Skeletal muscle satellite cell (primary cell): Measurements from ENCODE around the gene JPH3.
"Not testable (repeated sequence)": the region's sequence is repeated elsewhere in the genome, so short reads cannot be mapped to it uniquely, and the experiment has no call there.

Experiments
- H3K27me3 ChIP-seq: 2 replicates; pipeline ENCODE4 v1.7.0; 2013; ENCODE audit warnings: low read length; ENCODE audit not compliant: control insufficient read depth, insufficient read depth
- H3K36me3 ChIP-seq: 2 replicates; pipeline ENCODE4 v1.7.0; 2013; ENCODE audit warnings: mild to moderate bottlenecking, control low read depth, low read length; ENCODE audit not compliant: insufficient read depth
- H3K4me1 ChIP-seq: 2 replicates; pipeline ENCODE4 v1.7.0; 2013; ENCODE audit warnings: low read length; ENCODE audit not compliant: control insufficient read depth, insufficient read depth
- H3K4me2 ChIP-seq: 2 replicates; pipeline ENCODE4 v1.7.0; 2013; ENCODE audit warnings: mild to moderate bottlenecking, low read length
- H3K4me3 ChIP-seq: 2 replicates; pipeline ENCODE4 v1.7.0; 2013; ENCODE audit warnings: low read length
- H3K9ac ChIP-seq: 2 replicates; pipeline ENCODE4 v1.7.0; 2013; ENCODE audit warnings: mild to moderate bottlenecking, low read depth, low read length, moderate library complexity
- H3K9me3 ChIP-seq: replicated peaks from 2 replicates; pipeline ENCODE4 v1.7.0; 2013; ENCODE audit warnings: mild to moderate bottlenecking, control low read depth, low read length

The JPH3 gene

DNA sequence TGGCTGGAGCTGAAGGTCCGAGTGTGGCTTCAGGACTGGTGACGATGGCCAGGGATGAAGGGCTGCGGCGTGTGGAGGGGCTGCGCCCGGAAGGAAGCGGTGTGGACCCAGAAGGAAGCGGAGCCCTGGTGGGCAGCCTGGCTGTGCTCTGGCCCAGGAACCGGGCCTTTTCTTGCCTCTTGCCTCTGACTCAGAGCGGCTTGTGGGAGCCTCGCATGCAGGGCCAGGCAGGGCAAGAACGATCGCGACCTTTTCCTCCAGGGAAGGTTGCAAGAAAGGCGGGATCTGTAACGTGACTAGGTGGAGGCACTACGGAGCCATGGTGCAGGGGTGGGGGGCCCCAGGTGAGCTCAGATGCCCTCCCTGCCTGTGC is 78.0 kb downstream of the JPH3 start:
- Histone ChIP-seq H3K4me1 (peaks cover 8% of the 10 kb centered on the region), H3K4me3 (no peak overlapping the region), H3K4me2 (no peak overlapping the region), H3K27me3 (peaks cover 64% of the 10 kb centered on the region), H3K36me3 (no peaks in the 10 kb centered on the region), H3K9me3 (no peaks in the 10 kb centered on the region), H3K9ac (no peak overlapping the region)

DNA sequence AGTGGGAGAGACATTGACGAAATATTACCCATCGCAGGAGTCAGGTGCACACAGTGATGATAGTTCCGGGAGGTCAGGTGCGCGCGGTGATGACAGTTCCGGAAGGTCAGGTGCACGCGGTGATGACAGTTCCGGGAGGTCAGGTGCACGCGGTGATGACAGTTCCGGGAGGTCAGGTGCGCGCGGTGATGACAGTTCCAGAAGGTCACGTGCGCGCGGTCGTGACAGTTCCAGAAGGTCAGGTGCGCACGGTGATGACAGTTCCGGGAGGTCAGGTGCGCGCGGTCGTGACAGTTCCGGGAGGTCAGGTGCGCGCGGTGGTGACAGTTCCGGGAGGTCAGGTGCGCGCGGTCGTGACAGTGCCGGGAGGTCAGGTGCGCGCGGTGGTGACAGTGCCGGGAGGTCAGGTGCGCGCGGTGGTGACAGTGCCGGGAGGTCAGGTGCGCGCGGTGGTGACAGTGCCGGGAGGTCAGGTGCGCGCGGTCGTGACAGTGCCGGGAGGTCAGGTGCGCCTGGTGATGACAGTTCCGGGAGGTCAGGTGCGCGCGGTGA is 78.8 kb downstream of the JPH3 start:
- H3K4me3 ChIP-seq, H3K4me1 ChIP-seq, H3K4me2 ChIP-seq, H3K9ac ChIP-seq, H3K36me3 ChIP-seq, H3K9me3 ChIP-seq: not testable (repeated sequence)
- peaks cover 64% of the 10 kb centered on the region for H3K27me3 ChIP-seq

DNA sequence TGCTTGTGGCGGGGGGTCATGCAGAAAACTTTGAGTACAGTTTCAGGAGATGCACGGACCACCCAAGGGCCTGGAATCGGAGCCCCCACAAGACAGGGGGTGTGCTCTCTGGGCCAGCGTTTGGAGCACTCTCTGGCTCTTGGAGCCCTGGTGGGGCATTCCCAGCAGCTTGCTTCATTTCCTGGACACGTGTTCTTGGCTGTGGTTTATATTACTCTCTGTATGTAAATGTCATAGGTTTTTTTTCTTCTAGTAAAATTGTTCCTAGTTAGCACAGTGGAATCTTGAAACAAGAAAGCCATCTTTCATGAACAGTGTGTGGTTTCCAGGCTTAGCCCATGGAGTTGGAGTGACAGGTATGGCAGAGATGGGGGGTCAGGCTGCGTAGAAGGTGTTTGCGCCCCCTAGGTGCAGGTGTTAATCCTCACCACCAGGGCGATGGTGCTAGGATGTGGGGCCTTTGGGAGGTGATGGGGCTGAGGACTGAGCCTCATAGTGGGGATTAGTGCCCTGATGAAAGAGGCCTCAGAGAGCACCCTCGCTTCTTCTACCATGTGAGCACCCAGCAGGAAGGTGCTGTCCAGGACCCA is 79.8 kb downstream of the JPH3 start:
- H3K4me3 ChIP-seq: no peak overlapping the region
- H3K4me1 ChIP-seq: peaks cover 8% of the 10 kb centered on the region
- peaks cover 68% of the 10 kb centered on the region for H3K27me3 ChIP-seq
- peak overlapping the region; percentile 42 for H3K4me2 ChIP-seq
- H3K9me3 ChIP-seq: no peaks in the 10 kb centered on the region
- no peak overlapping the region for H3K9ac ChIP-seq
- H3K36me3 ChIP-seq: no peaks in the 10 kb centered on the region

DNA sequence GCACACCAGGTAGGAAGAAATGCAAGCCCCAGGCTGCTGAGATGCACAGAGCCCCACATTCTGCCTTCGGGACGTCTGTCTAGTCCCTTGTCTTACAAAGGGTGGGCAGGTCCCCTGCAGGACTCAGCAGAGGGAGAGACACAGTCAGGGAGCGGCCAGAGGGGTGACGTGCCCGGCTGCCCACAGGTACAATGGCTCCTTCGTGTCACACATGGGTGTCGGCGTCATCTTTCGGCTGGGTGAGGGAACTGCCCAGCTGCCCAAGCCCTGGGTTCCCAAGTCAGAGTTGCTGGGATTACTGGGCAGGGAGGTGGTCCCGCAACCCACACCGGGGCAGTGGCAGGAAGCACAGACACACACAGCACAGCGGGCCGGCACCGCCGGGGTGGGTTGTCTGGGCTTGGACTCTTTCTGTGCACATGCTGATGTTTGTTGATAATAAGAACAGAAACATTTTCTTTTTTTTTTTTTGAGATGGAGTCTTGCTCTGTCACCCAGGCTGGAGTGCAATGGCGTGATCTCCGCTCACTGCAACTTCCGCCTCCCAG is 80.6 kb downstream of the JPH3 start:
- Histone ChIP-seq H3K9me3 (no peaks in the 10 kb centered on the region), H3K4me2 (no peak overlapping the region), H3K9ac (no peak overlapping the region), H3K4me1 (peaks cover 8% of the 10 kb centered on the region), H3K36me3 (no peaks in the 10 kb centered on the region), H3K27me3 (peaks cover 70% of the 10 kb centered on the region), H3K4me3 (no peak overlapping the region)

DNA sequence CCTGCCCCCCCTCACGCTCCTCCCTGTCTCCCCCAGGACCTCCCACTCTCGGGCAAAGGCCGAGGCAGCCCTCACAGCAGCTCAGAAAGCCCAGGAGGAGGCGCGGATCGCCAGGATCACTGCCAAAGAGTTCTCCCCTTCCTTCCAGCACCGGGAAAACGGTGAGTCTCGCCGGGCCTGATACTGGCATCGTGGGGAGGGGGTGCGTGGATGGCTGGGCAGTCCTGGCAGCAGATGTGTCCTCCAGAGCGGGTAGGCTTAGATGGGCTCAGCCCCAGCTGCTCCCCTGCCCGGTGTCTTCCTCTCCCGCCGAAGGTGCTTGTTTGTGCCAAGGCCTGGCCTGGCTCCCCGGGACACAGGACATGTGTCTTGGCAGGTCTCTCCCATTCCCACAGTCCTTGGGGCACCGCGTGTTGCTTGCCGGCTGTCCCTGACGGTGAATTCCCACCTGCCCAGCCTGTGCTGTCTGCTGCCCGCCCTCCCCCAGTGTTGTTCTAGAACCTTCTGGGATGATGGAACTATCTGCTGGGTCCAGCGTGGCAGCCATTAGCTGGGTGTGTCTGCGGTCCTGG is 81.9 kb downstream of the JPH3 start:
- Histone ChIP-seq H3K4me3 (no peak overlapping the region), H3K36me3 (no peaks in the 10 kb centered on the region), H3K27me3 (peaks cover 68% of the 10 kb centered on the region), H3K4me1 (peaks cover 8% of the 10 kb centered on the region), H3K9ac (no peak overlapping the region), H3K4me2 (no peak overlapping the region), H3K9me3 (no peaks in the 10 kb centered on the region)

DNA sequence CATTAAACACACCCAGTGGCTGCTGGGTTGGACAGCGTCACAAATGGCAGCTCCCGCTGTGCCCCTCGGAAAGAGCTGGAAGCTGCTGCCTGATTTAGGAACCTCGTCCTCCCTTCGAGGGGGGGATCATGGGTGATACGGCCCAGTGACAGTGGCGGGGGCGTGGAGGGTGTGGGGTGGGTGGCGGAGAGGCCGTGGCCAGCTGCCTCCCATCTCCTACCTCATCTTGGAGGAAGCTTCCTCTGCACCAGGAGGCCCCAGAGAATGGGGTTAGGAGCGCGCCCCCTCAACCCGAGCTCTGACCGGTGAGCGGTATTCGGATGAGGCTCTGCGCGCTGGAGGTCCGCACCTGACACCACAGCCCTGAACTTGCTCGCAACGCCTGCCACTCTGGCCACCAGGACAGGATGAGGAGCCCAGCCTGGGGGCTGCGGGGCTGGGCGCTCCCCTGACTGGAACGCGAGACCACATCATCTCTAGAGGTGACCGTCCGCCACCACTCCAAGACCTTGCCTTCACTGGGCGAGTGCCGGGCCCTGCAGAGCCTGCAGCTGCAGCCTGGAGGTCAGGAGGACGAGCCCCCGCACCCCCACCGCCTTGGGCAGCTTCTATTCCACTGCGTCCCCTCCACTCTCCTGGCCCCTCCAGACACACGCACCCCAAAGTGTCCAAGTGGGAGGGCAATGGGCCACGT is 82.5 kb downstream of the JPH3 start:
- Histone ChIP-seq H3K4me1 (peaks cover 8% of the 10 kb centered on the region), H3K27me3 (peaks cover 62% of the 10 kb centered on the region), H3K9ac (no peak overlapping the region), H3K4me2 (no peak overlapping the region), H3K9me3 (no peaks in the 10 kb centered on the region), H3K36me3 (no peaks in the 10 kb centered on the region), H3K4me3 (no peak overlapping the region)

DNA sequence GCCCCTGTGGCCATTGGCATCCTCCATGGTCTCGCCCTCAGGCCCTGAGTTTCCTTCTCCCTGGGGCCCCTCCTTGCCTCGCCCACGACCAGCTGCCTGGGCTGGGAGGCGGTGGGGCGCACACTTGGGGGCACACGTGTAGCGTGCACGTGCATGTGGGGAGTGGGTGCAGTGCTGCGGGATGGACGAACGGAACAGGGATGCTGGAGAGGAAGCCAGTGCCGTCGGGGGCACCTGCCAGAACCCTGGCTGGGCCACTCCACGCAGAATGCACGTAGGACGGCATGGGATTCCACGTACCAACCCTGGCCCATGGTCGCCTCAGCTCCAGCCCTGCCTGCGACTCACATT is 83.1 kb downstream of the JPH3 start:
- no peak overlapping the region for H3K4me3 ChIP-seq
- no peak overlapping the region for H3K9ac ChIP-seq
- peaks cover 8% of the 10 kb centered on the region for H3K4me1 ChIP-seq
- H3K4me2 ChIP-seq: no peak overlapping the region
- H3K9me3 ChIP-seq: no peaks in the 10 kb centered on the region
- H3K27me3 ChIP-seq: peaks cover 63% of the 10 kb centered on the region
- no peaks in the 10 kb centered on the region for H3K36me3 ChIP-seq

DNA sequence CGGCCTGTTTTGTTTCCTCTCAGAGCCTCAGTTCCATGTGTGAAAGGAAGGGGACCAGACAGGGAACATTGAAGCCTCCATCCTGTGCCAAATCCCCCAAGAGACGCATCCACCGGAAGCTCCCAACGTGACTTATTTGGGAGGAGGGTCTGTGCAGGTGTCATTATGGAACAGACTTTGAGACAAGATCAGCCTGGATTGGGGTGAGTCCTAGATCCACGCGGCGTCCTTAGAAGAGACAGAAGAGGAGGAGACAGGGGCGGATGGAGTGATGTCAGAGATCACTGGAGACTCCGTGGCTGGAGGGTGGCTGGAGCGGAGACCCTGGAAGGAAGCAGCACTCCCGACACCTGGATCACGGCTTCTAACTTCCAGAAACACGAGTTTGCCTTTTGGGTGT is 83.5 kb downstream of the JPH3 start:
- H3K27me3 ChIP-seq: peaks cover 66% of the 10 kb centered on the region
- no peak overlapping the region for H3K9ac ChIP-seq
- H3K4me3 ChIP-seq: no peak overlapping the region
- no peaks in the 10 kb centered on the region for H3K9me3 ChIP-seq
- no peaks in the 10 kb centered on the region for H3K36me3 ChIP-seq
- peaks cover 8% of the 10 kb centered on the region for H3K4me1 ChIP-seq
- H3K4me2 ChIP-seq: no peak overlapping the region

DNA sequence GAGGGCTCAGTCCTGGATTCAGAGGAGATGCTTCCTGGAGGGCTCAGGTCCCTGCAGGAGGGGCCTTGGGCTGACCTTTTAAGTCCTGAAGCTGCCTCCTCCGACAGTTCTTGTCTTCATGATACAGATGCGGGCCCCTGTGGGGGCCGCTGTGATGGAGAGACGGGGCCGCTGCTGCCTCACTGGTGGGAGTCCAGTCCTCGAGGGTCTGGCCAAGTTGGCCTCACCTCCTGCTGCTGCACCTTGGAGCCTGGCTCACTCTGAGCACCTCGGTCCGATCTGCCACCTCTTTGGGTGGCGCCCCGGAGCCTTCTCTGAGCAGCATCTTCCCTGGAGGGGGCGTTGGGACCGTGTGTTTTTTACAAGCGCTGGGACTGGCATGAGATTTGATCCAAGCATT is 84.4 kb downstream of the JPH3 start:
- no peaks in the 10 kb centered on the region for H3K9me3 ChIP-seq
- H3K36me3 ChIP-seq: no peaks in the 10 kb centered on the region
- H3K9ac ChIP-seq: no peak overlapping the region
- peaks cover 76% of the 10 kb centered on the region for H3K27me3 ChIP-seq
- H3K4me2 ChIP-seq: no peak overlapping the region
- peaks cover 7% of the 10 kb centered on the region for H3K4me1 ChIP-seq
- no peak overlapping the region for H3K4me3 ChIP-seq

DNA sequence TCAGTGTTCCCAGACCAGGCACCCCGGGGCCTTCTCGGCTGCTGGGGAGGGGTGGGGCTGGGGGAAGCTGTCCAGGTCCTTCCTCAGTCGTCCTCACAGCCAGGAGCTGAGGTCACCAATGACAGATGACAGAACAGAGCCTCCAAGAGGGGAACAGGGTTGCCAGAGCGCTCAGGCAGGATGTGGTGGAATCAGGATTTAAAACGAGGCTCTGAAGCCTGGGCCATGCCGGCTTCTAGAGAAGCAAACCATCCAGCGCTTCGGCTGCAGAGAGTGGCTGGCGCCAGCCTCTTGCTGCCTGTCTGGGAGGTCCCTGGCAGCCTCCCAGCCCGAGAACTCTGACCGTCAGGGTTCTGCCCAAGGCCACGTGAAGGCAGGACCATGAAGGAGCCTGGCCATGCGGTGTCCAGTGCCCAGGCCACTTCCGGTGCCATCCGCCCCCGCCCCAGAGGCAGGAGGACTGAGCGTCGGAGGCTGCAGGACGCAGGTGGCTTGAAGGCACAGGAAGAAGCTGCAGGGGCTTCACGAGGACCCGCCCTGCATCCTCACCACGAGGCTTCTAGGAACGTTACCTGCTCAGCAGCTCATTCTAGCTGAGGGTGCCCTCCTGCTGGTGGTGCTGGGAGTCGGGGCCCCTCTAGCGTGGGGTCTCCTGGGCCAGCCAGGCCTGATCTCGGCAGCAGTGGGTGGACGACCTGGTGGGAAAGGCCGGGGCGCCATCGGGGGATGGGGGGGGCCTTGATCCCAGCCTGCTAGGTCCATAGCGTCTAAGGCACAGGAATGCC is 85.0 kb downstream of the JPH3 start:
- H3K4me3 ChIP-seq: no peak overlapping the region
- peaks cover under 1% of the 10 kb centered on the region for H3K4me1 ChIP-seq
- peaks cover 80% of the 10 kb centered on the region for H3K27me3 ChIP-seq
- H3K9ac ChIP-seq: no peak overlapping the region
- H3K9me3 ChIP-seq: no peaks in the 10 kb centered on the region
- H3K36me3 ChIP-seq: no peaks in the 10 kb centered on the region
- H3K4me2 ChIP-seq: no peak overlapping the region

DNA sequence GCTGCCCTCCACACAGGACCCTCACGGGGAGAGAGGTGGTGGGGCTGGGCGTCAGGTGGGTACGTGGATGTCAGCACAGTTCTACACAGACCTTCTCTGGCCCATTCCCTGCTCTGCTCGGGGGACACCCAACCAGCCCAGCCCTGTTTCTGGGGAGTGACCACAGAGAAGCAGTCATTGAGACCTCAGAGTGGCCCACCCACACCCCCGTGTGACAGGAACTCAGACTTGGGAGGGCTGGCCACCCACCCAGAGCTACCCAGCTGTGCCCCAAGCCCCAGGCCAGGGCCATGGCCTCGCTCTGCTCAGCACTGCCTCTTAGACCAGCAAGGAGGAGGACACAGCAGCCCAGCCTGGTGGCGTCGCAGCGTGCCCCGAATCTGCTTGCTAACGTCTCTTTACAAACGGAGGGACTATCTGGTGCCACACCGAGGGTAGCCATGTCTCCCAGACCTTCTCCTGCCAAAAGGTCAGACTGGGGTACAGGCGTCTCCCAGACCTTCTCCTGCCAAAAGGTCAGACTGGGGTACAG is 85.8 kb downstream of the JPH3 start:
- Histone ChIP-seq H3K9ac (no peak overlapping the region), H3K4me2 (no peak overlapping the region), H3K9me3 (no peaks in the 10 kb centered on the region), H3K4me1 (no peaks in the 10 kb centered on the region), H3K36me3 (no peaks in the 10 kb centered on the region), H3K27me3 (peaks cover 79% of the 10 kb centered on the region), H3K4me3 (no peak overlapping the region)
